Measurements from ENCODE around the gene FZD2.

Gene FZD2

GRCh38 chr17:44540246-44541084 is 16.8 kb upstream of the FZD2 start:
- H3K4me3 ChIP-seq (ENCODE audit: control insufficient read depth, low read depth, low read length): no peak overlapping the region
- TF ChIP-seq CTCF (conservative IDR thresholded peaks at IDR 0.05; ENCODE audit: control insufficient read depth, insufficient read depth, low read depth, low read length): no peak
- no peak for DNase-seq (ENCODE audit: low read depth)

DNA sequence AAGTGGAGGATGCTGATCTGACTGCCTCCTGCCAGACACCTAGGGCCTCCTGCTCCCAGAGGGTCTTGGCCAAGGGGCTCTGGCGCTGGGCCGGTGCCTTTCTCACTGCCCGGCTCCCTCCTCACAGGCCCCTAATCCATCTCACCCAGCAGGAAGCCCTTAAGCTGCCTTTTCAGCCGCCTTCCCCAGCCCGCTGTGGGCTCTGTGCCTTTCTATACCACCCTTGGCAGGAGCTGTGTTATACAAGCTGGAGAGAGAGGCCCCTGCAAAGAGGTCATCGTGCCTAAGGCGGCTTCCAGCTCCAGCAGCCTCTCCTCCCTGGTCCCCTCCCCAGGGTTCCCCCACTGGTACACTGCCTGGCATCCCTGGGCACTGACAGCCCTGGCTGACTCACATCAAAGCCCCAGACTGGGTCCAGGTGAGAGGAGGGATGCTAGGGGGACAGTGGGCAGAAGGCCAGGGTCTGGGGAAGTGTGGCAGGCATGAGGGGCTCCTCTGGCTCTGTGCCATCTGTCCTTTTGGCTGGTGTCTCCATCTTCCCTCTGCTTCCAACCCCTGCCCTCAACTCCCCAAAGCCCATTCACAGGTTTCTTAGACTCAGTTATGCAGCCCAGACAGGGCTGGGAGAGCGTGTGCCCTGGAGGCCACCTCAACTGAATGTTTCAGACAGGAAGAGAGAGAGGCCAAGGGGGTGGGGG is 15.3 kb upstream of the FZD2 start:
- H3K4me3 ChIP-seq (ENCODE audit: control insufficient read depth, low read depth, low read length): no peak overlapping the region
- no peak for TF ChIP-seq CTCF (conservative IDR thresholded peaks at IDR 0.05; ENCODE audit: control insufficient read depth, insufficient read depth, low read depth, low read length)
- no peak for DNase-seq (ENCODE audit: low read depth)

- DNase-seq (ENCODE audit: low read depth): peak; percentile 64
- no peak overlapping the region for H3K4me3 ChIP-seq (ENCODE audit: control insufficient read depth, low read depth, low read length)
These were observed 13.9 kb upstream of the FZD2 start for GRCh38 chr17:44543213-44543904.

DNA sequence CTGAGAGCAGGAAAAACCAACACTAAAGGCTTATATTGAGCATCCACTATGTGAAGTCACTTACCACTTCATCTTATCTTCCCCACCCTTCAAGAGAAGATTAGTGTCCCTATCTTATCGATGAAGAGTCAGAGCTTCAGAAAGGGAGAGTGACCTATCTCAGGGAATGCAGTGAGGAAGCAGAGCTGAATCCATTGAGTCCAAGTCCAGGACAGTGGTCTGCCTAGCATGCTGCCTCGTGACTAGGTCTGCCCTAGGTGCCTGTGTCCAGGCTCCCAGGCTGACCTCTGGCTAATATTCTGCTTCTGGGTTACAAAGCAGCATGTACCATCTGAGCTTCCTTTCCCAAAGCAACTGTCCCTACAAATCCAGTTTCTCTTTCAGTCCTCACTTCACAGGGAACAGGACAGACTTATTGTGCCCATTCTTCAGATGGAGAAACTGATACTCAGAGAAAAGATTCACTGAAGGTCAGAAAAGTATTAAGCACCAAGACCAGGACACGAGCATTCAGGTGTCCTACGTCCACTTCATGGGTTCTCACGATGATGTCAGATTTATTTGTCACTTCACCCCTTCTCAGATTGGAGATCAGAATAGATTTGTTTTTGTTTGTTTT is 13.3 kb upstream of the FZD2 start:
- no peak for TF ChIP-seq CTCF (conservative IDR thresholded peaks at IDR 0.05; ENCODE audit: control insufficient read depth, insufficient read depth, low read depth, low read length)
- no peak overlapping the region for H3K4me3 ChIP-seq (ENCODE audit: control insufficient read depth, low read depth, low read length)

More at GRCh38 chr17:44543213-44543904, 13.9 kb upstream of the FZD2 start:
- no peak for TF ChIP-seq CTCF (conservative IDR thresholded peaks at IDR 0.05; ENCODE audit: control insufficient read depth, insufficient read depth, low read depth, low read length)

DNA sequence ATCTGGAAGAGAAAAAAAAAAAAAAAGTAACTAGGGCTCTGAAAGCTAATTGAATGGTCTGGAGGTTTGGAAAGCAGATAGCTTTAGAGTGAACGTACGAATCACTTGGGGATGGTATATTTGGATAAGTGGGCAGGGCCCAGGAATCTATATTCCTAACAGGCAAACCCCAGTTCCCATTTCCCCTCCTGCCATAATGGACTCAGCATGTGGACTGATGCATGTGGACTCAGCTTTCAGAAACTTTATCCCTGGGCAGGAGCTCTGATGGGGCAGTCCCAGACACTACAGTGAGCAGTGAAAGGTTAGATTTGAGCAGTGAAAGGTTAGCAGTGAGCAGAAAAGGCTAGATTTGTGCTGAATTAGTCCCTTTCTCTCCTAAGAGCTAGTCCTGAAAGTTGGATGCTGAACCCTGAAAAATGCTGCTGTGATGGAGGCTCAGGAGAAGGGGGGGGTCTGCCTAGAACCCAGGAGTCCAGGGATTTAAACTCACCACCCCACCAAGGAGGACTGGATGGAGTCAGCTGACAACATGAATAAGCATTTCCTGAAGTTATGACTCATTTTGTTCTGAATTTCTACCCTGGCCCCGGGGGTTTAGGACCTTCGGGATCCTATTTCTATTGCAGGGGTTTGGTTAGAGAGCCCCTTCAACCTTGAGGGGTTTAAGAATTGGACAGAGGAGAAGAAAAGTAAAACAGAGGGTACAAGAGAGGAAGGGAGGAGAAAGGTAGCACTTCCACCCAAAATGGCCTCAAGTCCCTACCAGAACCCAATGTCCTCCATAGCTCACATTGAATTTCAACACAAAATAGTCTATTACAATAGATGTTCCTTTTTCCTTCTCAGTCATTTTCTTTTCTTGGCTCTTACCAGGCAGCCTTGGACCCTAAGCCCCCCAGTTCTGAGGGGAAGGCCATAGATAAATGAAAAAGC is 10.3 kb upstream of the FZD2 start:
- TF ChIP-seq CTCF (conservative IDR thresholded peaks at IDR 0.05; ENCODE audit: control insufficient read depth, insufficient read depth, low read depth, low read length): no peak
- H3K4me3 ChIP-seq (ENCODE audit: control insufficient read depth, low read depth, low read length): no peak overlapping the region
- peak; percentile 61 for DNase-seq (ENCODE audit: low read depth)

More for the DNA sequence above, 13.3 kb upstream of the FZD2 start:
- no peak for DNase-seq (ENCODE audit: low read depth)

Measured in fibroblast of mammary gland (primary cell).